Tibial nerve (tissue), 4 donors: ENCODE measurements around the gene NACC1.

ENCODE experiments used
- CTCF ChIP-seq, 5 experiments: fragments of 200-600 bp in 3 of 5; fragments of 450-650 bp in 2 of 5; sonication (generic) in 3 of 5; IDR thresholded peaks; one replicate each; pipeline ENCODE4 v1.5.1; 2016 to 2019; ENCODE audit warnings: antibody characterized with exemption in 5 of 5, mild to moderate bottlenecking in 3 of 5, moderate library complexity in 2 of 5
- EP300 ChIP-seq, 2 donors: sonication (generic); formaldehyde crosslinking; IDR thresholded peaks; one replicate each; pipeline ENCODE4 v1.6.1; 2017; ENCODE audit warnings: antibody characterized with exemption in 2 of 2, mild to moderate bottlenecking in 1 of 2
- POLR2A ChIP-seq, 2 donors: fragments of 450-650 bp; IDR thresholded peaks; one replicate each; pipeline ENCODE4 v1.6.1; 2017; ENCODE audit warnings: antibody characterized with exemption in 2 of 2, mild to moderate bottlenecking in 2 of 2, moderate library complexity in 2 of 2

GRCh38 chr19:13087295-13087694 lies 30.8 kb upstream of the NACC1 start:
- TF ChIP-seq CTCF (IDR thresholded peaks at IDR 0.05), result no peak
- TF ChIP-seq POLR2A (IDR thresholded peaks at IDR 0.05), result no peak
- no peak for TF ChIP-seq EP300 (IDR thresholded peaks at IDR 0.05)
